ENCODE measurements around the gene PRKAB1. TPM values are rescaled to one million over a fixed set of nuclear protein-coding genes. Genes with fewer than 3 reads are reported as not detected.

The PRKAB1 gene
- total RNA-seq, 1 experiment from 2014 or later, result 16.2 TPM

- no peaks in the 10 kb centered on the region for H3K27me3 ChIP-seq (ENCODE audit: low read length)
- H3F3A ChIP-seq (ENCODE audit: low read length, unreplicated experiment), result no peaks in the 10 kb centered on the region
- H3K36me3 ChIP-seq (ENCODE audit: low read depth, low read length), result peaks cover 69% of the 10 kb centered on the region
- no peaks in the 10 kb centered on the region for H3K9me3 ChIP-seq (ENCODE audit: low read length)
- no peak overlapping the region for H3K9ac ChIP-seq (ENCODE audit: low read length)
- H3K4me3 ChIP-seq (ENCODE audit: low read length), result no peak overlapping the region
- DNase-seq (no peak), ATAC-seq (no peak)
- H2AFZ ChIP-seq (ENCODE audit: low read length), result no peak overlapping the region
- POLR2A ChIA-PET (ENCODE audit: unreplicated experiment), result no interaction called here
- H3K4me1 ChIP-seq (ENCODE audit: insufficient read depth, low read length), result peaks cover 22% of the 10 kb centered on the region
- no peak for TF ChIP-seq EZH2phosphoT487 (IDR thresholded peaks at IDR 0.05; ENCODE audit: borderline replicate concordance, low read length)
- TF ChIP-seq EZH2 (IDR thresholded peaks at IDR 0.05; ENCODE audit: low read length, unreplicated experiment), result no peak
- intact Hi-C loops (cut with micrococcal nuclease), result no loop called here
- 0 out of 2 replicates have a peak, but pooled peaks cover 6% of the 10 kb centered on the region for H3K79me2 ChIP-seq (ENCODE audit: low read length)
- no peak overlapping the region for H3K27ac ChIP-seq (ENCODE audit: low read length)
- no peaks in the 10 kb centered on the region for H3K9me2 ChIP-seq (replicated peaks; ENCODE audit: low read length)
- no peak overlapping the region for H3K4me2 ChIP-seq (ENCODE audit: low read length)
- no TSS peak for BruUV-seq (replicated peaks)
- CTCF ChIA-PET, result no interaction called here
- no peaks in the 10 kb centered on the region for H4K20me1 ChIP-seq (ENCODE audit: low read length)
Measured at GRCh38 chr12:119712721-119713120, 44.8 kb downstream of the PRKAB1 start.

DNA sequence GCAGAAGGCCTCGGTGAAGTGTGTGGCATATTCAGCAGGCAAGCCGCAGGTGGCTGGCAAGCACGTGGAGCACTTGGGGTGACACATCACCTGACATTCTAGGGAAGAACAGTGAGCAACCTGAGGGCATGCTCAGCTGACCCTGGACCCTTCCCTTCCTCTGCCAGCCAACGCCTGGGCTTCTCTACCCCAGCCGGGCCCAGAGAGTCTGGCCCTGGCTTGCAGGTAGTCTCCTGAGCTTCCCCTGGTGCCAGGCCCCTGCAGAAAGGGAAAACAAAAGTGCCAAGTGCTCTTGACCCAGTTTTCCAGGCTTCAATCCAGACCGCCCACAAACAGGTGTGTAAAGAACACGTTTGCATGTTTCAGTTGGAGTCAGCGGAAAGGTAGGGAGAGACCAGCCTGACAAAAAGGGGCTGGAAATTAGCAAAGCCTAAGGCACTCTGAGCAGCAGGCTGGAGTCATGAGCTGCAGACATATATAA, 45.7 kb downstream of the PRKAB1 start:
- intact Hi-C loops (cut with micrococcal nuclease), result no loop called here
- Histone ChIP-seq H3K27ac (ENCODE audit: low read length) (no peak overlapping the region), H3K9me3 (ENCODE audit: low read length) (no peaks in the 10 kb centered on the region), H3K9me2 (replicated peaks; ENCODE audit: low read length) (no peaks in the 10 kb centered on the region), H3F3A (ENCODE audit: low read length, unreplicated experiment) (no peaks in the 10 kb centered on the region), H3K36me3 (ENCODE audit: low read depth, low read length) (peaks cover 70% of the 10 kb centered on the region), H3K4me2 (ENCODE audit: low read length) (no peak overlapping the region), H3K79me2 (ENCODE audit: low read length) (0 out of 2 replicates have a peak, but pooled peaks cover 6% of the 10 kb centered on the region), H3K27me3 (ENCODE audit: low read length) (no peaks in the 10 kb centered on the region), H3K4me3 (ENCODE audit: low read length) (no peak overlapping the region), H2AFZ (ENCODE audit: low read length) (no peak overlapping the region), H3K4me1 (ENCODE audit: insufficient read depth, low read length) (peaks cover 22% of the 10 kb centered on the region), H4K20me1 (ENCODE audit: low read length) (no peaks in the 10 kb centered on the region), H3K9ac (ENCODE audit: low read length) (no peak overlapping the region)
- no TSS peak for BruUV-seq (replicated peaks)
- DNase-seq, result no peak
- ATAC-seq, result no peak
- ChIA-PET POLR2A (ENCODE audit: unreplicated experiment) (no interaction called here), CTCF (no interaction called here)
- TF ChIP-seq, protein P1, sequence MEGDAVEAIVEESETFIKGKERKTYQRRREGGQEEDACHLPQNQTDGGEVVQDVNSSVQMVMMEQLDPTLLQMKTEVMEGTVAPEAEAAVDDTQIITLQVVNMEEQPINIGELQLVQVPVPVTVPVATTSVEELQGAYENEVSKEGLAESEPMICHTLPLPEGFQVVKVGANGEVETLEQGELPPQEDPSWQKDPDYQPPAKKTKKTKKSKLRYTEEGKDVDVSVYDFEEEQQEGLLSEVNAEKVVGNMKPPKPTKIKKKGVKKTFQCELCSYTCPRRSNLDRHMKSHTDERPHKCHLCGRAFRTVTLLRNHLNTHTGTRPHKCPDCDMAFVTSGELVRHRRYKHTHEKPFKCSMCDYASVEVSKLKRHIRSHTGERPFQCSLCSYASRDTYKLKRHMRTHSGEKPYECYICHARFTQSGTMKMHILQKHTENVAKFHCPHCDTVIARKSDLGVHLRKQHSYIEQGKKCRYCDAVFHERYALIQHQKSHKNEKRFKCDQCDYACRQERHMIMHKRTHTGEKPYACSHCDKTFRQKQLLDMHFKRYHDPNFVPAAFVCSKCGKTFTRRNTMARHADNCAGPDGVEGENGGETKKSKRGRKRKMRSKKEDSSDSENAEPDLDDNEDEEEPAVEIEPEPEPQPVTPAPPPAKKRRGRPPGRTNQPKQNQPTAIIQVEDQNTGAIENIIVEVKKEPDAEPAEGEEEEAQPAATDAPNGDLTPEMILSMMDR (conservative IDR thresholded peaks at IDR 0.05; ENCODE audit: low read depth, low read length), result no peak
- TF ChIP-seq EZH2 (IDR thresholded peaks at IDR 0.05; ENCODE audit: low read length, unreplicated experiment) (no peak), EZH2phosphoT487 (IDR thresholded peaks at IDR 0.05; ENCODE audit: borderline replicate concordance, low read length) (no peak)

DNA sequence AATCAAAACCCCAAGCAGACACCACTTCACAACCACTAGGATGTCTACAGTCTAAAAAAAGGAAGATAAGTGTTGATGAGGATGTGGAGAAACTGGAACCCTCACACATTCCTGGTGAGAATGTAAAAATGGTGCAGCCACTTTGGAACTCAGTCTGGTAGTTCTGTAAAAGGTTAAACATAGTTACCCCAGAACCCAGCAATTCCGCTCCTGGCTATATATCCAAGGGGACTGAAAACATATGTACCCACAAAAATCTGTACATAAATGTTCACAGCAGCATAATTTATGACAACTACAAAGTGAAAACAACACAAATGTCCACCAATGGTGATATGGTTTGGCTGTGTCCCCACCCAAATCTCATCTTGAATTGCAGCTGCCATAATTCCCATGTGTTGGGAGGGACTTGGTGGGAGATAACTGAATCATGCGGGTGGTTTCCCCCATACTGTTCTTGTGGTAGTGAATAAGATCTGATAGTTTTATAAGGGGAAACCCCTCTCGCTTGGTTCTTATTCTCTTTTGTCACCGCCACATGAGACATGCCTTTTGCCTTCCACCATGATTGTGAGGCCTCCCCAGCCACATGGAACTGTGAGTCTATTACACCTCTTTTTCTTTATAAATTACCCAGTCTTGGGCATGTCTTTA, 46.8 kb downstream of the PRKAB1 start:
- Histone ChIP-seq H3K27ac (ENCODE audit: low read length) (no peak overlapping the region), H3F3A (ENCODE audit: low read length, unreplicated experiment) (no peaks in the 10 kb centered on the region), H4K20me1 (ENCODE audit: low read length) (no peaks in the 10 kb centered on the region), H3K36me3 (ENCODE audit: low read depth, low read length) (peaks cover 68% of the 10 kb centered on the region), H3K9ac (ENCODE audit: low read length) (no peak overlapping the region), H3K4me1 (ENCODE audit: insufficient read depth, low read length) (peaks cover 22% of the 10 kb centered on the region), H2AFZ (ENCODE audit: low read length) (no peak overlapping the region), H3K9me3 (ENCODE audit: low read length) (no peaks in the 10 kb centered on the region), H3K4me2 (ENCODE audit: low read length) (no peak overlapping the region), H3K27me3 (ENCODE audit: low read length) (no peaks in the 10 kb centered on the region), H3K4me3 (ENCODE audit: low read length) (no peak overlapping the region), H3K79me2 (ENCODE audit: low read length) (0 out of 2 replicates have a peak, but pooled peaks cover 6% of the 10 kb centered on the region), H3K9me2 (replicated peaks; ENCODE audit: low read length) (no peaks in the 10 kb centered on the region)
- intact Hi-C loops (cut with micrococcal nuclease), result no loop called here
- TF ChIP-seq, protein P1 (conservative IDR thresholded peaks at IDR 0.05; ENCODE audit: low read depth, low read length), result no peak
- TF ChIP-seq EZH2 (IDR thresholded peaks at IDR 0.05; ENCODE audit: low read length, unreplicated experiment) (no peak), EZH2phosphoT487 (IDR thresholded peaks at IDR 0.05; ENCODE audit: borderline replicate concordance, low read length) (no peak)
- no peak for ATAC-seq
- DNase-seq, result no peak
- ChIA-PET POLR2A (ENCODE audit: unreplicated experiment) (no interaction called here), CTCF (no interaction called here)
- BruUV-seq (replicated peaks), result no TSS peak

All from PC-3 (cell line).